ENCODE measurements around the gene CCDC184.

The CCDC184 gene

GRCh38 chr12:48184549-48184922 lies 1.1 kb downstream of the CCDC184 start:
- in situ Hi-C loops (cut with HindIII; ENCODE audit: low sequenced_read_pairs) = no loop called here
- DNase-seq (ENCODE audit: low read depth, low spot score) = no peak
- no peak overlapping the region for H3K4me3 ChIP-seq (ENCODE audit: low read depth, low read length)
- no peak for TF ChIP-seq CTCF (IDR thresholded peaks at IDR 0.05; ENCODE audit: low read depth, low read length)

DNA sequence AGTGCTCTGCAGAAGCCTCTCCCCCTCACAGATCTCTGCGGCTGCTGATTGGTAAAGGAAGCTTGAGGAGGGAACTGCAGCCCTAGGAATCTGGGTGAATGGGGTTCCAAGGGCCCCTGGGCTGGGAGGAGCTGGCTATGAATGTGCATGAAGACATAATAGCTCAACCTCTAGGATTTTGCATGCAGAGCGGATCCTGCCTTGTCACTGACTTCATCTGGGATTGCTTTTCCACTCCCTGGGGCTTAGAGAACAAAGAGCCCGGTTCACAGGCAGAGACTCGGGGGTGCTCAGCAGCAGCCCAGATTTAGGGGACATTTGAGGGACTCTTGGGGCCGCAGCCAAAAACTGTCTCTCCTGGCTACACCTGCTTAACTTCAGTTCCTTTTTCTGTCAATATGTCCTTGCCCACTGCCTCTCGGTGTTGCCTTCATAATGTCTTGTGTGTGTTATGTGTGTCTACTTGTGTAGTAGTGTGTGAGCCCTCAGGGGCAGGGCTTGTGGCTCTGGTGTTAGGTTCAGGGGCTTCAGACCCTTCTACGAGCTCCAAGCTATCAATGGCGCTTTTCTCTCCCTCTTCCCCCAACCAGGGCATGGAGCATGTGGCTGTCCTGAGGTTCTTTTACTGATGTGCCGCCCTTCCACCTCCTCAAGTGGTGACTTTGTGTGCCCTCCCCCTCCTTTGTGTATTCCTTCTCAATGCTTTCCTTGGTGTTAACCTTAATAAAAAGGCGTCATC lies 1.9 kb downstream of the CCDC184 start:
- DNase-seq (ENCODE audit: low read depth, low spot score) = no peak
- no peak for TF ChIP-seq CTCF (IDR thresholded peaks at IDR 0.05; ENCODE audit: low read depth, low read length)
- in situ Hi-C loops (cut with HindIII; ENCODE audit: low sequenced_read_pairs) = no loop called here
- H3K4me3 ChIP-seq (ENCODE audit: low read depth, low read length) = no peak overlapping the region

GRCh38 chr12:48187916-48188695 lies 4.7 kb downstream of the CCDC184 start:
- H3K4me3 ChIP-seq (ENCODE audit: low read depth, low read length) = no peak overlapping the region
- TF ChIP-seq CTCF (IDR thresholded peaks at IDR 0.05; ENCODE audit: low read depth, low read length) = no peak
- in situ Hi-C loops (cut with HindIII; ENCODE audit: low sequenced_read_pairs) = no loop called here

GRCh38 chr12:48189331-48190125 lies 6.1 kb downstream of the CCDC184 start:
- peak; percentile 82 for TF ChIP-seq CTCF (IDR thresholded peaks at IDR 0.05; ENCODE audit: low read depth, low read length)
- in situ Hi-C loops (cut with HindIII; ENCODE audit: low sequenced_read_pairs) = no loop called here
- DNase-seq (ENCODE audit: low read depth, low spot score) = peak; percentile 74
- no peak overlapping the region for H3K4me3 ChIP-seq (ENCODE audit: low read depth, low read length)

More at GRCh38 chr12:48187916-48188695, 4.7 kb downstream of the CCDC184 start:
- no peak for DNase-seq (ENCODE audit: low read depth, low spot score)

DNA sequence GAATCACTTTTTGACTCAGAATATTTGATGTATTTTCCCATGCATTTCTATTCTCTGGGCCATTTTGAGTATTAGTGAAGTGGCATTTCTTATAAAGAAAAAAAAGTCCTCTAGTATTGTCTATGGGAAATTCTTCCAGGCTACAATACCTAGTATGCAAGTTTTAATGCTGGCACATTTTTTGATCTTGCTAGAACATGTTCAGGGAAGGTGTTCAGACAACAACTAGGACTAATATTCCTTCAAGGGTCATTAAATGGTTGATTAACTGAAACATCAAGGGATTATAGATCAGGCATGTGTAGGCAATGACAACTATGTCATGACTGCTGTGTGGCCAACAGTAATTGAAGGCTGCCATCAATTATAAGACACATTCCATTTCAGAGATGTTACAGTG lies 7.7 kb downstream of the CCDC184 start:
- DNase-seq (ENCODE audit: low read depth, low spot score) = no peak
- in situ Hi-C loops (cut with HindIII; ENCODE audit: low sequenced_read_pairs) = no loop called here
- no peak overlapping the region for H3K4me3 ChIP-seq (ENCODE audit: low read depth, low read length)
- TF ChIP-seq CTCF (IDR thresholded peaks at IDR 0.05; ENCODE audit: low read depth, low read length) = no peak

GRCh38 chr12:48192861-48193260 lies 9.4 kb downstream of the CCDC184 start:
- no peak for DNase-seq (ENCODE audit: low read depth, low spot score)
- no peak overlapping the region for H3K4me3 ChIP-seq (ENCODE audit: low read depth, low read length)
- no peak for TF ChIP-seq CTCF (IDR thresholded peaks at IDR 0.05; ENCODE audit: low read depth, low read length)
- in situ Hi-C loops (cut with HindIII; ENCODE audit: low sequenced_read_pairs) = no loop called here

All from astrocyte of the spinal cord (primary cell).